RCC 7860 (cell line): ENCODE data around the gene ATP11A.
A peak's percentile ranks its signal among the peaks of the same experiment; 100 is the strongest.

Experiments
- DNase-seq: peaks from one replicate; pipeline ENCODE4 v3.0.0-alpha.2; 2015; ENCODE audit warnings: low spot score
- FAIRE-seq: peaks from 2 replicates; lab custom pipeline; 2012; peaks lifted over from hg19 to GRCh38; lab: Jason Lieb, UNC

The ATP11A gene

GRCh38 chr13:112738606-112739005, 48.8 kb downstream of the ATP11A start:
- FAIRE-seq (no peak), DNase-seq (no peak)

DNA sequence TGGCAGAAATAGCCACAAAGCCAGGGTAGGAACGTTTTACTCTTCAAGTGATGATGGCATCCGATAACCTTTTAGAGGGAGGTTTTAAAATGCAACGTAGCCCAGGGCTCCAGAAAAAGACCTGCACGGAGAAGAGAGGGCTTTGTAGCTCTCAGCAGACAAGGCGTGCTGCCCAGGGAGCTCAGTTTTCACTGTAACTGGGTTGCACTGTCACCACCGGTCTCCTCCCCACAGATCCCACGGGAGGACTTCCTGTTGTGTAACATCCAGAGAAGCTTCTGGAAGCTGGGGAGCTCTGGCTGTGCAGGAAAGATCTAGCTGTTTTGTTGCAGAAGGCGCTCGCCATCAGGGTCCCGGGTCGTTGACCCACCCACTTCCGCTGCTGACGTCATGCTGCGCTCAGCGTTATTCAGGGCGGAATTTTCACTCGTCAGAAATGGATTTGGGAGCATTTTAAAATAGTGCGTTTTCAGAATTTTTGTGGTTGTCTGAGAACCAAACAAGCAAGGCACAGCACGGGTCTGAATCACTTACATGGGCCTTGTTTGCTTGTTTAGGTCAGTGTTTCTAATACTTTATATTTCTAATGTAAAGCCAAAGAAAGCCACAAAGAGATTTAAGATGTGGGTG, 50.8 kb downstream of the ATP11A start:
- DNase-seq (peak; percentile 53), FAIRE-seq (no peak)

DNA sequence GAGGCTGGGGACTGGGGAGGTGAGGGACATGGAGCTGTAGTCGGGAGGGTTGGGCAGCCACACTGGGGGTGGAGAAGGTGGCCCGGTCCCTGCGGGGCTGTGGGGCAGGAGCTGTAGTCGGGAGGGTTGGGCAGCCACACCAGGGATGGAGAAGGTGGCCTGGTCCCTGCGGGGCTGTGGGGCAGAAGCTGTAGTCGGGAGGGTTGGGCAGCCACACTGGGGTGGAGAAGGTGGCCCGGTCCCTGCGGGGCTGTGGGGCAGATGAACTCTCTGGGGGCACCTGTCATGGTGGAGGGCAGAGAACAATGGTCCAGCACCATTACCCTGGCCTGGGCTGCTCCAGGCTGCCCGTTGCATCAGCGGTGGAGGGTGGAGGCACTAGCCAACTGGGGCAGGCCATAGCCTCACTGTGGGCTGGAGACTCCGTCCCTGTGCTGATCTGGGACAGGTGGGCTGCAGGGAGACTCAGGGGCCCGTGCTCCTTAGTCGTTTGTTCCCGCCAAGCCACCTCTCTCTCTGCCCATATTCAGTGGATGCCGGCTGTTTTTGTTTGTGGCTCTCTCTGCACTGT, 51.4 kb downstream of the ATP11A start:
- DNase-seq = no peak
- no peak for FAIRE-seq

- FAIRE-seq = no peak
- DNase-seq = no peak
Measured at GRCh38 chr13:112741835-112742570, 52.2 kb downstream of the ATP11A start.

DNA sequence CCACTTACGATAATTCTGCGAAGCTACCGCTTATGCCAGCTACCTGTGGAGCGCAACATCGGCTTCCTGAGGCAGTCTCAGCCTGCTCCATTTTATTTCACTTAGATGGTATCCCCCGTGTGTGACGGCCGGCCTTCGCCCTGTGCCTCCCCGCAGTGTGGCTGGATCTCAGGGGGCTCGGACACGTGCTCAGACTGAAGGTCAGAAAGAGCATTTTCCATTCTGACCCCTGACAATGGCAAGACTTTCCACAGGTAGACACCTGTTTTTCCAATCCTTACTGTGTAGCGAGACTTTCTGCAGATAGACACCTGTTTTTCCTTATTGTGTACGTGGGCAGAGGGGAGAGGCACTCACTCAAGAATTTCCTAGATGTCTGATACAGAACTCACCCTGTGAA, 52.7 kb downstream of the ATP11A start:
- DNase-seq = no peak
- no peak for FAIRE-seq

- FAIRE-seq = no peak
Measured at GRCh38 chr13:112743451-112744167, 53.8 kb downstream of the ATP11A start.

GRCh38 chr13:112744168-112745021, 54.6 kb downstream of the ATP11A start:
- peak; percentile 26 for FAIRE-seq
- peak; percentile 35 for DNase-seq

More at GRCh38 chr13:112743451-112744167, 53.8 kb downstream of the ATP11A start:
- DNase-seq = no peak

DNA sequence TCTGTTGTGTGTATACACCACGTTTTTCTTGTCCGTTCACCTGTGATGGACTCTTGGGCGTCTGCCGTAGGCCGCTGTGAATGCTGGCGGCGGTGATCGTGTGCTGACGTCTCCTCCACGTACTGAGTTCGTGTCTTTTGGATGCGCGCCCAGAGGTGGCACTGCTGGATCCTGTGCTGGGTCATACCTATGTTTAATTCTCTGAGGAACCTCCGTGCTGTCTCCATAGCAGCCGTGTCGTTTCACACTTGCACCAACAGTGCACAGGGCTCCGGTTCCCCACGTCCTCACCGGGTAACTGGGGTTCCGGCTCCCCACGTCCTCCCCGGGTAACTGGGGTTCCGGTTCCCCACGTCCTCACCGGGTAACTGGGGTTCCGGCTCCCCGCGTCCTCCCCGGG, 56.2 kb downstream of the ATP11A start:
- no peak for FAIRE-seq

DNA sequence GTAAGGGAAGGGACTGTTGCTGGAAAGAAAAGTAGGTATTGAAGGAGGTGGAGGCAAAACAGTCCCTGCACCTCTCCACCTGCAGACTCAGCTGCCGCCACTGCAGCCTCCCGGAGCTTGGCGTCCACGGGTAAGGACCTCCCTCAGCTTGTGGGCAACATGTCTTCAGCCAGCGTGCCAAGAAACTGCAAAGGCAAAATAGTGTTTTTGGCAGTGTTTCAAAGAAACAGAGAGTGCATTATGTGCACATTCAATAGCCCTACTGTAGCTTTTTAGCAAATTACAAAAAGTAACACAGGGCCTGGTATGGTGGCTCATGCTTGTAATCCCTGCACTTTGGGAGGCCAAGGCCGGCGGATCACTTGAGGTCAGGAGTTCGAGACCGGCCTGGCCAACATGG, 57.4 kb downstream of the ATP11A start:
- FAIRE-seq (no peak), DNase-seq (no peak)

More for the DNA sequence above, 56.2 kb downstream of the ATP11A start:
- DNase-seq = no peak

GRCh38 chr13:112748947-112749735, 59.3 kb downstream of the ATP11A start:
- DNase-seq (no peak), FAIRE-seq (no peak)

GRCh38 chr13:112750570-112750969, 60.7 kb downstream of the ATP11A start:
- FAIRE-seq (no peak), DNase-seq (no peak)

DNA sequence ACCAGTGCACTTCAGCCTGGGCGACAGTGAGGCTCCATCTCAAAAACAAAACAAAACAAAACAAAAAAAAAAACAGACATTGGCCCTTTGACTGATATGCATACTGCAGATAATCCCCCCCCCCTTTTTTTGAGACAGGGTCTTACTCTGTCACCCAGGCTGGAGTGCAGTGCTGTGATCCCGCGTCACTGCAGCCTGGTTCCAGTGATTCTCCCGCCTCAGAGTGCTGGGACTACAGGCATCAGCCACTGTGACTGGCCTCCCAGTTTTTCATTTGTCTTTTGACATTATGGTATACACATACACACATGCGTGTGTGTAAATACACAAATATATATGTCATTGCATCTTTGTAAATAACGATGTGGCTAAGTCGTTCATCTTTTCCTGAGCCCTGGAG, 61.8 kb downstream of the ATP11A start:
- DNase-seq (no peak), FAIRE-seq (no peak)

GRCh38 chr13:112752211-112752610, 62.4 kb downstream of the ATP11A start:
- DNase-seq = no peak
- FAIRE-seq = no peak

- no peak for FAIRE-seq
- no peak for DNase-seq
Measured at GRCh38 chr13:112752711-112753541, 63.1 kb downstream of the ATP11A start.

DNA sequence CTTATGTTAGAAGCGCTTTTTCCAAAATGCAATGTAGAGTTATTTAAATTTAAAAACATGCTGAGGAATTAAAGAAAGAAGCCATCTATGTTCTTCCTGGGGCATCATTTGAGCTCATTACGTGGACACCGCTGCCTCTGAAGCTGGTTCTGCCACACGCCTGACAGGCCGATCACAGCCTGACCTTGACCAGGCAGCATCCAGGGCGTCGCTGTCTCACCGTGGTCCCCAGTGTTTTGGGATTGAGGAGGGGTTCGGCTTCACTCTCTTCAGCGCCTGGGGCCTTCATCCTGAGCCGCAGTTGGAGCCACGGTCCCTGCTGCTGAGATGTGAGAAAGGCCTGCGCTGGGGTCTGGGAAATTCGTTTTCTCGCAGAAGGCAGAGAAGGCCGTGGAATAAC, 64.0 kb downstream of the ATP11A start:
- FAIRE-seq = no peak
- DNase-seq = no peak

- no peak for DNase-seq
- no peak for FAIRE-seq
Measured at GRCh38 chr13:112754281-112755025, 64.6 kb downstream of the ATP11A start.

GRCh38 chr13:112755331-112755730, 65.5 kb downstream of the ATP11A start:
- FAIRE-seq (no peak), DNase-seq (no peak)

DNA sequence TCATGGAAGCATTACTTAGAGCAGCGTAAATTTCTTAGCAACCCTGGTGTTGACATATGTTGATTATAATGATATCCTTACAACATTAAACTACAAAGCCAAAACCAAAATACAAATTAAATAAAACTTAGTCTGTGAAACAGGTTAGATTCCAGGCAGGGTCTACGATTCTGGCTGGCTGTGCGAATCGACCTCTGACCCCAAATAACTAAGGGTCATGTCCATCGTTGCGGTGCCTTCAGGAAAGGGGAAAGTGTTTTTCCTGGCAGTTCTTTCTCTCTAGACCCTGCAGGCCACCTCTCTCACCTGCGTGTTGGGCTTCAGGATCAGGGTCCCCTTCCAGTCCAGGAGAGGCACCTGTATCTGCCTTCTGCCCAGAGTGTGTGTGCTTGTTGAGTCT, 66.2 kb downstream of the ATP11A start:
- no peak for FAIRE-seq

More for the DNA sequence above, 66.2 kb downstream of the ATP11A start:
- no peak for DNase-seq
